Measurements from ENCODE around the gene TMEM9B. TPM values are rescaled to one million over a fixed set of nuclear protein-coding genes. Genes with fewer than 3 reads are reported as not detected.
"Not testable (repeated sequence)": the region's sequence is repeated elsewhere in the genome, so short reads cannot be mapped to it uniquely, and the experiment has no call there.

Gene TMEM9B
- total and polyA plus RNA-seq, 11 donors, result 38.8 to 79.5 (median 46.5) TPM

DNA sequence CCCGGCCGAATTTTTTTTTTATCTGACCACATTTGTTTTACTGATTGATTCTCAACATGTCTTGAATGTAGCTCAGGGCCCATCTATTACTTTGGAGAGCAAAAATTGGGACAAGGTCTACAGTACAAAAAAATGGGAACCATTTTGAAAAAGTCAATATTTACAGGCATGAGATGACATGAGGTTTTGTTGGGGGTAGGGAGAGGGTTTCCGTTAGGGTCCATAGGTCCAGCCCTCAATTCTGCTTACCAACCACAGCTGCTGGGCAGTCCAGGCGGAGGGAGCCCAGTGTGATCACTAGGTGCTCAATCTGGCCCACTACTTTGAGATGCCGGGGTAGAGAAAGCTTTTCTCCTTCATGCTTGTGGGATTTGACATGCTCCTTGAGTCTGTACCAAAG lies 21.2 kb upstream of the TMEM9B start:
- TF ChIP-seq POLR2A (IDR thresholded peaks at IDR 0.05), result no peak
- TF ChIP-seq, protein P1, sequence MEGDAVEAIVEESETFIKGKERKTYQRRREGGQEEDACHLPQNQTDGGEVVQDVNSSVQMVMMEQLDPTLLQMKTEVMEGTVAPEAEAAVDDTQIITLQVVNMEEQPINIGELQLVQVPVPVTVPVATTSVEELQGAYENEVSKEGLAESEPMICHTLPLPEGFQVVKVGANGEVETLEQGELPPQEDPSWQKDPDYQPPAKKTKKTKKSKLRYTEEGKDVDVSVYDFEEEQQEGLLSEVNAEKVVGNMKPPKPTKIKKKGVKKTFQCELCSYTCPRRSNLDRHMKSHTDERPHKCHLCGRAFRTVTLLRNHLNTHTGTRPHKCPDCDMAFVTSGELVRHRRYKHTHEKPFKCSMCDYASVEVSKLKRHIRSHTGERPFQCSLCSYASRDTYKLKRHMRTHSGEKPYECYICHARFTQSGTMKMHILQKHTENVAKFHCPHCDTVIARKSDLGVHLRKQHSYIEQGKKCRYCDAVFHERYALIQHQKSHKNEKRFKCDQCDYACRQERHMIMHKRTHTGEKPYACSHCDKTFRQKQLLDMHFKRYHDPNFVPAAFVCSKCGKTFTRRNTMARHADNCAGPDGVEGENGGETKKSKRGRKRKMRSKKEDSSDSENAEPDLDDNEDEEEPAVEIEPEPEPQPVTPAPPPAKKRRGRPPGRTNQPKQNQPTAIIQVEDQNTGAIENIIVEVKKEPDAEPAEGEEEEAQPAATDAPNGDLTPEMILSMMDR (IDR thresholded peaks at IDR 0.05), result no peak
- Histone ChIP-seq H3K9me3 (no peaks in the 10 kb centered on the region), H3K4me3 (no peak overlapping the region), H3K36me3 (no peaks in the 10 kb centered on the region), H3K27ac (no peak overlapping the region), H3K4me1 (peaks cover 0 to 10% (median 0%) of the 10 kb centered on the region in 12 donors), H3K27me3 (no peaks in the 10 kb centered on the region)
- intact Hi-C loops (cut with DNase I), result no loop called here
- 90 to 97% (median 95%) methylated on average over 5 of the region's 5 CpGs for WGBS, 4 donors
- no peak for ATAC-seq
- no peak for DNase-seq

DNA sequence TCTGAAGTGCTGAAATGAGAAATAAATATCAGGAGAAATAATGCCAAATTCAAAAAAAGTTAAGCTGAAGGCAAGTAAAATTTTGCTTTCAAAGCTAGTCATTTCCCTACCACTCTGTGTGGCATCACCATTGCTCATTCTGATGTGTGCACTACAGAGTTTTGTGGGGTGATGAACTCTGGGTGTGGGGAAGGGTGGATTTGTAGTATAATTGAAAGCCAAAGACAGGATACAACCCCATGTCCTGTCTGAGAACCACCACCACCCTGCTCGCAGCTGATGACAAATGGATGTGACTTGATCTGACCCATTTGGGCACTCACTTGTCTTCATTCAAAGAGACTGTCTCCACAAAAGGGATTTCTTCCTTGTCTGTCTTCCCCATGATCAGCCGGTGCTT lies 19.3 kb upstream of the TMEM9B start:
- WGBS, 4 donors, result 70 to 84% (median 81%) methylated on average over 2 of the region's 2 CpGs
- H3K9me3 ChIP-seq, result no peaks in the 10 kb centered on the region
- no peaks in the 10 kb centered on the region for H3K36me3 ChIP-seq
- TF ChIP-seq, protein P1 (IDR thresholded peaks at IDR 0.05), result no peak
- TF ChIP-seq POLR2A (IDR thresholded peaks at IDR 0.05), result no peak
- no peaks in the 10 kb centered on the region for H3K4me1 ChIP-seq
- ATAC-seq (no peak), DNase-seq (no peak)
- no peaks in the 10 kb centered on the region for H3K27me3 ChIP-seq
- H3K4me3 ChIP-seq, result no peak overlapping the region
- no peak overlapping the region for H3K27ac ChIP-seq
- intact Hi-C loops (cut with DNase I), result no loop called here

DNA sequence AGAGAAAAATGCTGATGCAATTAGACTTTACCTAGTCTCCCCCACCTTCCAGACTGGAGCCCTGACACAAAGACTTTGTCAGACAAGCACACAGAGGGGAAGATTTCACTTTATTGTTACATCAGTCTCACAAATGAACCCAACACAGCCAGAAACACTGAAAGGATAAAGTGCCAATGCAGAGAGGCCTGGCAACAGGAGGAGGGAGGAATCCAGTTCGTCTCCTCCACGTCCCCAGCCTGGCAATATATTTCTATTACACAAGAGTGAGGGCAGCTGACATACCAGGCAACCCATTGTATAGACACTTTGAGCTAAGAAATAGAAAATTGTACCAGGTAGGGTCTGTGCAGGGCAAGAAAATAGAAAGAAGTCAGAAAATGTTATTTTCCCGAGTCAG lies 16.2 kb upstream of the TMEM9B start:
- H3K4me3 ChIP-seq, result no peak overlapping the region
- intact Hi-C loops (cut with DNase I), result no loop called here
- DNase-seq (no peak), ATAC-seq (no peak)
- no peak overlapping the region for H3K27ac ChIP-seq
- WGBS, 4 donors, result 81 to 86% (median 85%) methylated on average over 3 of the region's 3 CpGs
- H3K4me1 ChIP-seq, result no peaks in the 10 kb centered on the region
- TF ChIP-seq, protein P1 (IDR thresholded peaks at IDR 0.05), result no peak
- TF ChIP-seq POLR2A (IDR thresholded peaks at IDR 0.05), result no peak
- H3K9me3 ChIP-seq, result no peaks in the 10 kb centered on the region
- H3K27me3 ChIP-seq, result no peaks in the 10 kb centered on the region
- H3K36me3 ChIP-seq, result no peaks in the 10 kb centered on the region

DNA sequence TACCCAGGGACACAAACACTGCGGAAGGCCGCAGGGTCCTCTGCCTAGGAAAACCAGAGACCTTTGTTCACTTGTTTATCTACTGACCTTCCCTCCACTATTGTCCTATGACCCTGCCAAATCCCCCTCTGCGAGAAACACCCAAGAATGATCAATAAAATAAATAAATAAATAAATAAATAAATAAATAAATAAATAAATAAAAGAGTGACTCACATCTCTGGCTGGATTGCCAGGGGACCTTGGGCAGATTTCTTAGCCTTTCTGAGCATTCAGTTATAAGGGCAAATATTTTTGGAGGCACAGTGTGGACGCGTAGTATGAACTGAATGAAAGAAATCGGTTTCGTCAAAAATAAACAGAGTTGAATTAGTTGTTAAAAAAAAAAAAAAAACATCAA lies 15.1 kb upstream of the TMEM9B start:
- H3K9me3 ChIP-seq; H3K4me3 ChIP-seq; H3K4me1 ChIP-seq; H3K27me3 ChIP-seq; DNase-seq; H3K27ac ChIP-seq; H3K36me3 ChIP-seq; ATAC-seq; intact Hi-C loops (cut with DNase I): not testable (repeated sequence)
- WGBS, 4 donors, result 92 to 99% (median 96%) methylated on average over 4 to 5 of the region's 7 CpGs

DNA sequence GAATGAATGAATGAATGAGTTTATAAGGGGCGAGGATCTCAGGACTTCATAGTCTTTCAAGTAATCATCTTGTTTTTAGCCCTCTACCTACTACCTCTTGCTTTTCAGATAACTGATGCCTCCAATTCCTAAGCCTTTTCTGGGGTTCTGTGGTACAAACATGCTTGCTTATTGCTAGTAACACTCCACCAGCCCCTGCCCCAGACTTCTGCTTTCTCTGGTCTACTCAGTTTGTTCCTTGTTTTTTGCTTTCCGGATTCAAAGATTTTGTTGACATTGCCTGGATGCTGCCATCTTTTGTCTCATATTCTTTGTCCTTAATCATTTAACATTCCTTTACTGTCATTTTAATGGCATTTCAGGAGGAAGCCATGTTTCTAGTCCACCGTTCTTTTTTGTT lies 8.9 kb upstream of the TMEM9B start:
- Histone ChIP-seq H3K9me3 (no peaks in the 10 kb centered on the region), H3K4me3 (no peak overlapping the region), H3K27me3 (no peaks in the 10 kb centered on the region), H3K27ac (no peak overlapping the region), H3K4me1 (no peaks in the 10 kb centered on the region), H3K36me3 (peaks cover 0 to 6% (median 0%) of the 10 kb centered on the region in 9 donors)
- TF ChIP-seq, protein P1 (IDR thresholded peaks at IDR 0.05), result no peak
- no peak for TF ChIP-seq POLR2A (IDR thresholded peaks at IDR 0.05)
- ATAC-seq, result no peak
- intact Hi-C loops (cut with DNase I), result no loop called here
- WGBS, 4 donors, result 74 to 81% (median 78%) methylated on average over 3 of the region's 3 CpGs
- no peak for DNase-seq
